BJ (cell line): ENCODE measurements around the gene LTB. TPM values are rescaled to one million over a fixed set of nuclear protein-coding genes. Genes with fewer than 3 reads are reported as not detected.

Experiments
- CTCF ChIA-PET: fragments of 350-600 bp; formaldehyde crosslinking; extraction: SDS; loops from one replicate; lab custom pipeline; 2021; ENCODE audit warnings: antibody characterized with exemption, inconsistent platforms; lab: Yijun Ruan, JAX
- POLR2A ChIA-PET: fragments of 300-600 bp; sonication (Branson Sonifier 250); formaldehyde crosslinking; extraction: SDS; loops from one replicate; lab custom pipeline; 2021; ENCODE audit warnings: antibody characterized with exemption; lab: Charles Lee
- DNase-seq: peaks from one replicate; pipeline ENCODE4 v3.0.0-alpha.2; 2011; ENCODE audit warnings: low read depth
- H3K27me3 ChIP-seq: 2 replicates; pipeline ENCODE4 v1.6.0; 2011; ENCODE audit warnings: low read length; ENCODE audit not compliant: control insufficient read depth, insufficient read depth
- H3K36me3 ChIP-seq: 2 replicates; pipeline ENCODE4 v1.5.1; 2011; ENCODE audit warnings: low read length; ENCODE audit not compliant: control insufficient read depth, insufficient read depth
- H3K4me3 ChIP-seq: 2 replicates; pipeline ENCODE4 v1.5.1; 2011; ENCODE audit warnings: low read depth, mild to moderate bottlenecking, control low read depth, low read length
- polyA plus RNA-seq: library from polyadenylated mRNA; depleted of rRNA; stranded (reverse); fragments of >200 nt; gene quantifications from 2 replicates; pipeline ENCODE4 v1.2.3, GENCODE V29; 2011
- TF ChIP-seq, protein P1 (sequence below): IDR thresholded peaks from 2 replicates; pipeline ENCODE4 v1.5.1; 2011; ENCODE audit warnings: low read depth, mild to moderate bottlenecking, control low read depth, inconsistent platforms, low read length, moderate library complexity; ENCODE audit not compliant: insufficient read depth

Gene LTB
- polyA plus RNA-seq, 1 experiment: not detected

GRCh38 chr6:31579546-31580437 is 2.4 kb downstream of the LTB start:
- POLR2A ChIA-PET: no interaction called here
- H3K36me3 ChIP-seq: no peaks in the 10 kb centered on the region
- no peak overlapping the region for H3K4me3 ChIP-seq
- H3K27me3 ChIP-seq: no peaks in the 10 kb centered on the region
- TF ChIP-seq, protein P1, sequence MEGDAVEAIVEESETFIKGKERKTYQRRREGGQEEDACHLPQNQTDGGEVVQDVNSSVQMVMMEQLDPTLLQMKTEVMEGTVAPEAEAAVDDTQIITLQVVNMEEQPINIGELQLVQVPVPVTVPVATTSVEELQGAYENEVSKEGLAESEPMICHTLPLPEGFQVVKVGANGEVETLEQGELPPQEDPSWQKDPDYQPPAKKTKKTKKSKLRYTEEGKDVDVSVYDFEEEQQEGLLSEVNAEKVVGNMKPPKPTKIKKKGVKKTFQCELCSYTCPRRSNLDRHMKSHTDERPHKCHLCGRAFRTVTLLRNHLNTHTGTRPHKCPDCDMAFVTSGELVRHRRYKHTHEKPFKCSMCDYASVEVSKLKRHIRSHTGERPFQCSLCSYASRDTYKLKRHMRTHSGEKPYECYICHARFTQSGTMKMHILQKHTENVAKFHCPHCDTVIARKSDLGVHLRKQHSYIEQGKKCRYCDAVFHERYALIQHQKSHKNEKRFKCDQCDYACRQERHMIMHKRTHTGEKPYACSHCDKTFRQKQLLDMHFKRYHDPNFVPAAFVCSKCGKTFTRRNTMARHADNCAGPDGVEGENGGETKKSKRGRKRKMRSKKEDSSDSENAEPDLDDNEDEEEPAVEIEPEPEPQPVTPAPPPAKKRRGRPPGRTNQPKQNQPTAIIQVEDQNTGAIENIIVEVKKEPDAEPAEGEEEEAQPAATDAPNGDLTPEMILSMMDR: no peak
- CTCF ChIA-PET: interaction anchor here (0.8 to 15.5 kb wide), 17 partner anchors 10 to 87 kb away, joined by 3 to 182 read pairs (median 4); partner anchors contain the start of genes ATP6V1G2, DDX39B, LTA and NCR3
- no peak for DNase-seq

GRCh38 chr6:31579119-31579505 is 3.1 kb downstream of the LTB start:
- no peak overlapping the region for H3K4me3 ChIP-seq
- no peaks in the 10 kb centered on the region for H3K27me3 ChIP-seq
- TF ChIP-seq, protein P1: no peak
- POLR2A ChIA-PET: no interaction called here
- no peaks in the 10 kb centered on the region for H3K36me3 ChIP-seq
- DNase-seq: no peak
- CTCF ChIA-PET: interaction anchor here (3.0 to 15.5 kb wide), 4 partner anchors 10 to 31 kb away, joined by 12 to 182 read pairs (median 100); partner anchors contain the start of genes ATP6V1G2, LTA, NCR3 and NFKBIL1

DNA sequence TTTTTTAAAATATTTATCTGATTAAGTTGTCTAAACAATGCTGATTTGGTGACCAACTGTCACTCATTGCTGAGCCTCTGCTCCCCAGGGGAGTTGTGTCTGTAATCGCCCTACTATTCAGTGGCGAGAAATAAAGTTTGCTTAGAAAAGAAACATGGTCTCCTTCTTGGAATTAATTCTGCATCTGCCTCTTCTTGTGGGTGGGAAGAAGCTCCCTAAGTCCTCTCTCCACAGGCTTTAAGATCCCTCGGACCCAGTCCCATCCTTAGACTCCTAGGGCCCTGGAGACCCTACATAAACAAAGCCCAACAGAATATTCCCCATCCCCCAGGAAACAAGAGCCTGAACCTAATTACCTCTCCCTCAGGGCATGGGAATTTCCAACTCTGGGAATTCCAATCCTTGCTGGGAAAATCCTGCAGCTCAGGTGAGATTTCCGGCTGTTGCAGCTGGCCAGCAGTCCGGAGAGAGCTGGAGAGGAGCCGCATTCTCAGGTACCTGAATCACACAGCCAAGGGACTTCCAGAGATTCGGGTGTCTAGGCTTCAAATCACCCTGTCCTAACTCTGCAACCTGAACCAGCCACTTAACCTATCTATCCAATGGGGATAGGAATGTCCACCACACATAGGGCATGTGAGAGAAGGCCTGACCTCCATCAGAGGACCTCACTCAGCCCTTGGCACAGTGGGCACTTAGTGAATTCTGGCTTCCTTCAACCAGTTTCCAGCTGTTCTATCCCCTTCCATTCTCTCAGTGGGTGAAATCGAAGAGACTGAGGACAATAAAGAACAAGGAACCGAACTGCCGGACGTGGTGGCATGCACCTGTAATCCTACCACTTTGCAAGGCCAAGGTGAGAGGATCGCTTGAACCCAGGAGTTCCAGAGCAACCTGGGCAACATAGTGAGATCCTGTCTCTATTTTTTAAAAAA is 3.8 kb downstream of the LTB start:
- TF ChIP-seq, protein P1: no peak
- no peak overlapping the region for H3K4me3 ChIP-seq
- H3K27me3 ChIP-seq: no peaks in the 10 kb centered on the region
- CTCF ChIA-PET: interaction anchor here (1.4 to 15.5 kb wide), 7 partner anchors 8 to 84 kb away, joined by 3 to 182 read pairs (median 35); partner anchors contain the start of genes ATP6V1G2, LTA, NCR3 and NFKBIL1
- POLR2A ChIA-PET: no interaction called here
- no peaks in the 10 kb centered on the region for H3K36me3 ChIP-seq
- DNase-seq: no peak

- TF ChIP-seq, protein P1: no peak
- H3K27me3 ChIP-seq: no peaks in the 10 kb centered on the region; the same call in 1 of the 2 replicates
- H3K36me3 ChIP-seq: no peaks in the 10 kb centered on the region
- no peak for DNase-seq
- no peak overlapping the region for H3K4me3 ChIP-seq
- ChIA-PET POLR2A (no interaction called here), CTCF (interaction anchor here (1.4 to 15.5 kb wide), 5 partner anchors 9 to 83 kb away, joined by 3 to 156 read pairs (median 4); partner anchors contain the start of genes ATP6V1G2 and NFKBIL1)
Observed at GRCh38 chr6:31577579-31577966, 4.7 kb downstream of the LTB start.
